Stomach (tissue), 9 donors: ENCODE measurements around the gene CYP4F12. TPM values are rescaled to one million over a fixed set of nuclear protein-coding genes. Genes with fewer than 3 reads are reported as not detected.
"Not testable (repeated sequence)": the region's sequence is repeated elsewhere in the genome, so short reads cannot be mapped to it uniquely, and the experiment has no call there.

ENCODE experiments used
- DNase-seq, 2 donors: peaks; one replicate each; pipeline versions ENCODE4 v3.0.0 to v3.0.0-alpha.2; 2013 to 2019
- H3K27ac ChIP-seq, 5 donors: fragments of 200-600 bp in 4 of 5; sonication (generic) in 4 of 5; one replicate each; pipeline ENCODE4 v1.5.1; 2013 to 2019; ENCODE audit warnings: mild to moderate bottlenecking in 1 of 5, moderate library complexity in 1 of 5
- H3K27me3 ChIP-seq, 3 donors: fragments of 200-600 bp; sonication (generic); one replicate each; pipeline ENCODE4 v1.5.1; 2017 to 2019; ENCODE audit warnings: mixed run types in 1 of 3
- H3K36me3 ChIP-seq, 4 donors: fragments of 200-600 bp; sonication (generic); 1 replicate in 3 of 4; 2 replicates in 1 of 4; pipeline ENCODE4 v1.5.1; 2016 to 2019
- H3K4me1 ChIP-seq, 4 donors: fragments of 200-600 bp; sonication (generic); one replicate each; pipeline ENCODE4 v1.5.1; 2016 to 2019
- H3K4me3 ChIP-seq, 4 donors: fragments of 200-600 bp; sonication (generic) in 3 of 4; one replicate each; pipeline ENCODE4 v1.5.1; 2016 to 2019; ENCODE audit warnings: mild to moderate bottlenecking in 1 of 4
- H3K9me3 ChIP-seq, 4 donors: fragments of 200-600 bp; sonication (generic); one replicate each; pipeline ENCODE4 v1.5.1; 2016 to 2019
- CTCF ChIP-seq, 7 experiments: fragments of 450-650 bp in 4 of 7; fragments of 200-600 bp in 3 of 7; sonication (generic) in 3 of 7; IDR thresholded peaks; one replicate each; pipeline ENCODE4 v1.5.1; 2016 to 2019; ENCODE audit warnings: antibody characterized with exemption in 7 of 7, control low read depth in 2 of 7, mild to moderate bottlenecking in 1 of 7
- EP300 ChIP-seq: sonication (generic); formaldehyde crosslinking; IDR thresholded peaks from one replicate; pipeline ENCODE4 v1.6.1; 2017; ENCODE audit warnings: antibody characterized with exemption
- POLR2A ChIP-seq, 4 donors: fragments of 450-650 bp; IDR thresholded peaks; one replicate each; pipeline ENCODE4 v1.6.1; 2016; ENCODE audit warnings: antibody characterized with exemption in 4 of 4, control low read depth in 2 of 4, mild to moderate bottlenecking in 1 of 4, moderate library complexity in 1 of 4
- POLR2AphosphoS5 ChIP-seq, 3 donors: sonication (generic); formaldehyde crosslinking; IDR thresholded peaks; one replicate each; pipeline ENCODE4 v1.6.1; 2016; ENCODE audit warnings: antibody characterized with exemption in 3 of 3
- WGBS, 5 donors: extraction: QIAGEN DNeasy Blood & Tissue Kit in 3 of 5; methylation state at CpG; one replicate each; pipeline versions ENCODE4 v1.1.5 to v1.1.7; 2013 to 2018; 5-methylcytosine and 5-hydroxymethylcytosine counted together
- intact Hi-C: fragments of 100-400 bp; cut with DNase I; formaldehyde crosslinking; loops from one replicate; pipeline ENCODE4 v1.15.1; 2023; ENCODE audit warnings: low total_unique reads
- polyA plus RNA-seq, 3 donors: library from polyadenylated mRNA; stranded (reverse); fragments of 200-250 nt; gene quantifications; one replicate each; pipeline ENCODE4 v1.2.3, GENCODE V29; 2013
- total RNA-seq, 5 donors: library from RNA; depleted of rRNA; stranded (reverse); fragments of >200 nt; gene quantifications; one replicate each; pipeline versions ENCODE4 v1.1.0 to v1.2.3, GENCODE V29; 2014 to 2016
- donor health status: healthy with polysubstance abuse.
- donor health status: Bipolar disorder and iron deficiency.
- donor health status: healthy.

CYP4F12 gene
- total and polyA plus RNA-seq, 8 donors = 2.5 to 113 (median 35.1) TPM

- H3K9me3 ChIP-seq = no peaks in the 10 kb centered on the region
- H3K36me3 ChIP-seq = no peaks in the 10 kb centered on the region
- TF ChIP-seq CTCF (IDR thresholded peaks at IDR 0.05) (no peak), POLR2AphosphoS5 (IDR thresholded peaks at IDR 0.05) (no peak), POLR2A (IDR thresholded peaks at IDR 0.05) (no peak), EP300 (no peak)
- H3K4me1 ChIP-seq = peaks cover 0 to 19% (median 14%) of the 10 kb centered on the region in 4 donors
- H3K4me3 ChIP-seq = no peak overlapping the region
- DNase-seq = no peak
- H3K27ac ChIP-seq = peak overlapping the region; percentile 55 to 84 (median 74)
- H3K27me3 ChIP-seq = peaks cover 0 to 2% (median 0%) of the 10 kb centered on the region in 3 donors
- intact Hi-C loops = no loop called here
- 45 to 54% (median 51%) methylated on average over 10 of the region's 10 CpGs for WGBS, 5 donors
Observed at GRCh38 chr19:15671891-15672579, 852 bp upstream of the CYP4F12 start.

GRCh38 chr19:15673176-15673654, 328 bp downstream of the CYP4F12 start:
- intact Hi-C loops = no loop called here
- peaks cover 0 to 2% (median 0%) of the 10 kb centered on the region in 4 donors for H3K36me3 ChIP-seq
- H3K27ac ChIP-seq = peak overlapping the region; percentile 55 to 84 (median 74)
- peaks cover 0 to 19% (median 14%) of the 10 kb centered on the region in 4 donors for H3K4me1 ChIP-seq
- TF ChIP-seq POLR2AphosphoS5 (IDR thresholded peaks at IDR 0.05) (no peak), CTCF (IDR thresholded peaks at IDR 0.05) (no peak), POLR2A (IDR thresholded peaks at IDR 0.05) (no peak), EP300 (no peak)
- H3K9me3 ChIP-seq = no peaks in the 10 kb centered on the region
- H3K27me3 ChIP-seq = no peaks in the 10 kb centered on the region
- H3K4me3 ChIP-seq = peak overlapping the region; percentile 12 to 36 (median 20)
- WGBS, 5 donors = 8 to 19% (median 16%) methylated on average over 9 of the region's 9 CpGs
- peak; percentile 28 to 65 for DNase-seq

- H3K4me1 ChIP-seq = peaks cover 0 to 19% (median 14%) of the 10 kb centered on the region in 4 donors
- peaks cover 0 to 16% (median 11%) of the 10 kb centered on the region in 4 donors for H3K36me3 ChIP-seq
- TF ChIP-seq CTCF (IDR thresholded peaks at IDR 0.05) = no peak
- TF ChIP-seq POLR2AphosphoS5 (IDR thresholded peaks at IDR 0.05) = no peak
- no peaks in the 10 kb centered on the region for H3K27me3 ChIP-seq
- WGBS, 5 donors = 17 to 76% (median 37%) methylated on average over 2 to 3 of the region's 3 CpGs
- DNase-seq = no peak
- H3K27ac ChIP-seq = no peak overlapping the region
- intact Hi-C loops = no loop called here
- no peak overlapping the region for H3K4me3 ChIP-seq
- no peaks in the 10 kb centered on the region for H3K9me3 ChIP-seq
Observed at GRCh38 chr19:15675560-15675959, 2.7 kb downstream of the CYP4F12 start.

GRCh38 chr19:15679089-15679488, 6.2 kb downstream of the CYP4F12 start:
- intact Hi-C loops = no loop called here
- no peaks in the 10 kb centered on the region for H3K9me3 ChIP-seq
- H3K4me1 ChIP-seq = no peaks in the 10 kb centered on the region
- no peak for DNase-seq
- 14 to 25% (median 18%) methylated on average over 4 of the region's 4 CpGs for WGBS, 5 donors
- H3K27ac ChIP-seq = no peak overlapping the region
- TF ChIP-seq POLR2A (IDR thresholded peaks at IDR 0.05) (no peak), CTCF (IDR thresholded peaks at IDR 0.05) (no peak), EP300 (no peak), POLR2AphosphoS5 (IDR thresholded peaks at IDR 0.05) (no peak)
- H3K36me3 ChIP-seq = peaks cover 0 to 50% (median 39%) of the 10 kb centered on the region in 4 donors
- no peaks in the 10 kb centered on the region for H3K27me3 ChIP-seq
- no peak overlapping the region for H3K4me3 ChIP-seq

- peaks cover 0 to 58% (median 46%) of the 10 kb centered on the region in 4 donors for H3K36me3 ChIP-seq
- H3K9me3 ChIP-seq, H3K4me3 ChIP-seq, intact Hi-C loops, H3K27me3 ChIP-seq, DNase-seq, H3K4me1 ChIP-seq, H3K27ac ChIP-seq: not testable (repeated sequence)
- WGBS, 5 donors = 52 to 68% (median 65%) methylated on average over 4 of the region's 4 CpGs
Observed at GRCh38 chr19:15679865-15680264, 7.0 kb downstream of the CYP4F12 start.
